ENCODE measurements around the gene CAMTA2.

The CAMTA2 gene

DNA sequence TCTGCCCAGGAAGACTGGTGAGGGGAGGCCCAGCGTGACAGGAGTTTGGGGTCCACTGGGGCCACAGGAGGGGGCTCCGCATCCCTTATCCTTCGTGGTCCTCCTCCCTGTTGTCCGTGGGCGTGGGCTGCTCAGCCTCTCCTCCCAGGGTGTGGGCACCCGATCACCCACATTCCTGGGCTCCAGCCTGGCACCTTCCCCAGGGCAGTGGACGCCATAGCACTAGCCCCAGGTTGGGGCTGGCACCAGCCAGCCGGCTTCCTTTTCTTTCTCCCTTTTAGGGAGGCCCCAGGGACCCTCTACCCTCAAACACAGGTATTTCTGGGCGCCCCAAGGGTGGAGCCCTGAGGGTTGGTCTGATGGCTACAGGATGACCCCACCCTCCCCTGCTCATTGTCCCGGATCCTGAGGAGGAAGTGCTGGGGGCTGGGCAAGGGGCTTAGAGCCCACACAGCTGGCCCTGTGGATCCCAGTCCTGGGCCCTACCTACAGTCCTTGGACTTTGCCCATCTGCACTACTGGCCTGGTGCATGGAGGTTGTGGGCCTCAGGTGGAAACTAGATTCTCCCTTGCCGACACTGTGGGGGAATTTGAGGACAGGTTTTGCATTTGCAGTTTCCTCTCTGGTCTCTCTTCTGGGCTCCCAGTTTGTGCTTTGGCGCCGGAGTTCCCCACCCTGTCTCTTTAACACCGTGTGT, 11.4 kb upstream of the CAMTA2 start:
- DNase-seq, result no peak

DNA sequence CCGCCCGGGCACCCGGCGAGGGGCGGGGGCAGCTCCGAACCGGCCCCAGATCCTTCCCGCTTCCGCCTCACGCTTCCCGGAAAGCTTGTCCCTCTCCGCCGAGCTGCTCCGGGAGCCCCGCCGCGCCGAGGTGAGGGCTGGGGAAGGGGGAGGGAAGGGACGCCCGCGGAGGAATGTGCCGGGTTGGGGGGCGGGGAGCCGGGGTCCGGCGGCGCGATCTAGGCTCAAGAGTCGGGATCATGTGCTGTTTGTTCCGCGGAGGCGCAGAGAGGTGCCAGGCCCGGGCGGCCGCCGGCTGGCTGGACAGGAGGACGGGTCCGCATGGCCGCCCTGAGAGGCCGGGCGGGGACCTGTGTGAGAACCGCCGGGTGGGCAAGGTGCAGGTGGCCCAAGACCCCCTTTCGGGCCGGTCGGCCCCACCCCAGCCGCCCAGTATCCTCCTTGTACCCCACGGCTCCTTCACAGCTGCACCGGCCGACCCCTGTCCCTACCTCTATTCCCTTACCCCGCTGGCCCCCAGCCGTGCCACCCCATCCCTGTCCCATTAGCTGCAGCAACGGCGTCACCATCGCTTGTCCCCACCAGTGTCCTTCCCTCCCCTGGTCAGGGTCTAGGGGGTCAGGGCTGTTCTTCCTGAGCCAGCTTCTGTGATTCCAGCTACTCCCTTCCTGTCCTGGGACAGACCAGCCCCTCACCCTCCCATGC, 10.7 kb upstream of the CAMTA2 start:
- no peak for DNase-seq

DNA sequence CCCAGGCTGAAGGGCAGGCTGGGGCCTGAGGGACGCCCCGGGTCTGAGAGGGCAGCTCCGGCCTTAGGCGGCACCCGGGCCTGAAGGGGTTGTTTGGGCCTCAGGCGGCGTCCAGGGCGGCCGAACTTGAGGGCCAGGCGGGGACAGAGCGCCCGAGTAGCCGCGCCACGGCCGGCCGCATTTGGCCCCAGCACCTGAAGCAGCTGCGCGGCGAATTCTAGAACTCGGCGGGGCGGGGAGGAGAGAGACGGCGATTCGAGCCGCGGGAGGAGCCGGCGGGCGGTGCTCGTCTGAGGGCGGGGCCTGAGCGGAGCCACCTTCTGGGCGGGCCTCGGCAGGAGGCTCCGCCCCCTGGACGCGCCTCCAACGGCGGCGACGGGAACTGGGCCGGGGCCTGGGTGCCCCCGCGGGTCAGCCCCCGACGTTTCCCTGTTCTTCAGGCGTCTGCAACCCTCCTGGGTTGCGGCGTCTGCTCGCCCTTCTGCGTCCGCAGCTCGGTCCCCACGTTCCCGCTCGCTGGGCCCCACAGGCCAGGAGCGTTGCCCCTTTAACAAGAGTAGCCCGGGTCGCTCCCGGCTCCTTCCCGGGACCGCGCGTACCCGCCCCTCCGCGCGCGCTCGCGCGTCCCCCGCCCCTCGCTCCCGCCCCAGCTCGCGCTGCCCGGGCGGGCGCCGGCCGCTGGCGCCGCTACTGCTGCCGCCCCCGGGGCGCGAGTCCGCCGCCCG, 10.0 kb upstream of the CAMTA2 start, which contains the start of the genes INCA1 and KIF1C:
TSS of gene INCA1 (minus strand) at position 221 of the 725 bp plus-strand sequence. CDS start 3,085 bp downstream, outside the sequence.
TSS of gene KIF1C (plus strand) at position 649 of the 725 bp plus-strand sequence. CDS start 2,297 bp downstream, outside the sequence.
- peak; percentile 86 for DNase-seq

DNA sequence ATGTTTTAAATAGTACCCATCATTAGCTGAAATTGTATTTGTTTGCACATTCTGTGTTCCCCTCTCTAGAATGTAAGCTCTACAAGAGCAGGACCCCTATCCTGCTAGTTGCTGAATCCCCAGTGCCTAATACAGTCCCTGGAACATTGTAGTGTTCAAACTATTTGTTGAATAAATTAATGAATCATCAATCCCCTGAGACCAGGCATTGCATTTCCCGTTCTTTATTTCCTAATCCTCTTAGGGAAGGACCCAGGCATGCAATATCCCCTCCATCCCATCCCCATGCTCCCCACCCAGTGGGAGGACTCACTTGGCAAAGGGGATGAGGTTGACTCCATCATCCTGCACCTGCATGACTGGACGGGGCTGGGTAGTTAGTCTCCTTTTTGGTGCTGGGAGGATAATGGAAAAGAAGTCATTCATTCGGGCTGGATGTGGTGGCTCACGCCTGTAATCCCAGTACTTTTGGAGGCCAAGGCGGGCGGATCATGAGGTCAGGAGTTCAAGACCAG, 6.7 kb upstream of the CAMTA2 start:
- no peak for DNase-seq

DNA sequence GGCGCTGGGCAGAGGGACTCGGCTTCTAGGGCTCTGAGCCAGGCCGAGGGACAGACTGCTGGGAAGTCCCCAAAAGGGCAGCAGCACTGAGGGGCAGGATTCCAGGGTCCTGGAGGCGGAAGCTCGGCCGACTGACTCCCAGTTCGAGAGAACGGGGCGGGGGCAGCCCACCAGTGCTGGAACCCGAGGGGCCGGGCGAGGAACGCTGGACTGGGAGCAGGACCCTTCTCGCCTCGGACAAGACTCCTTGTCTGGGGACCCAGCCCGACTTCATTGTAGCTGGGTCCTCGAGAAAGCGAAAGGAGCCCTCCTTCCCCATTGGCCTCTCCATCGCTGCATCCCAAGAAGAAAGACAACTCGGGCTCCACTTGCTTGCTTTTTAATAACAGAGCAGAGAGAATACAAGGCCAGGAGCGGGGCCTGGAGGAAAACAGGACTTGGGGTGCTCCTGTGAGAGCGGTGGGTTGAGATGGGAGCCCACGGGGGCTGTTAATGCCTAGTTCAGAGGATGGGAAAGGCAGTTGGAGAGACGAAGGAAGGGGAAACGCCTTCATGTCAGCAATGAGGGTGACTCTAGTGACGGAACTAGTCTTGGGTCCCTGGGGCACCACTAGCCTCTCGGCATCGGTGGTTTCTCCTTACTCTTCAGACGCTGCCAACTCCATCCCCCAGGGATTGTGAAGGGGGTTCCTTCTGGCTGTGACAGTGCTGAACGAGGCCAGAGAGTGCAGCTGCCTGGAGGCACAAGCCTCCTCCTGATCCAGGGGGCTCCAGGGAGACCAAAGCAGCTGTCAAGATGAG, 492 bp upstream of the CAMTA2 start:
- DNase-seq, result no peak

DNA sequence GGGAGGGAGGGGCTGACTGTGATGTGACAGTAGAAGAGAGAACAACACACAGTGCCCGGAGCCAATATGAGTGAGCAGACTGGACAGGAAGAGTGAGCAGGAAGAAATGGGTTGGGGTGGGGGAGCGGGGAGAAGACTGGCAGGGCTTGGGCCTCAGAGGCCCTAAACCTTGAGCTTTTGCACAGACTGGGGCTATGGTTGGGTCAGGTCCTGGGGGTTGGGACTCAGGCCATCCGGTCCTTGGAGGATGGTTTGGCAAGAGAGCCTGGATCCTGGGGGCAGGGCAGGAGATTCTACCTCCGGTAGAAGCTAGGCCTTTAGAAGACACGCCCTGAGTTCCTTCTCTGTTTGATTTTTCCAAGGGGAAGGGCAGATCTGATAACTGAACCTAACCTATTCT, 1.1 kb downstream of the CAMTA2 start:
- no peak for DNase-seq

DNA sequence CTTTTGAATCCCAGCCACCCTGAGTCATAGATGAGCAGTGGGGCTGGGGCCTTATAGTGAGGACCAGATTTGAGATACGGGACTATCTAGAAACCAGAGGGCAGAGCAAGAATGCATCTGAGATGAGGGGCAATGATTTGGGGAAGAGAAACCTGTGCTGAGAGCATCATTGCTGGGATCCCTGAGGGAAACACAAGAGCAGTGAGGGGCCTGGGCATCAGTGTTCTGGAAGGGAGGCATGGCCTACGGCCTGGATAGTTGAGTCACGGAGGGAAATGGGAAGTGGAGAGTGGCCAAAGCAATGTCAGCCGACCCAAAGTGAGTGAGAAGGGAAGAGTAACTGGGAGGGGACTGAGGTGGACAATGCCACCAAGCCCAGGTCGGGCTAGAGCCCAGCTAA, 5.2 kb downstream of the CAMTA2 start:
- no peak for DNase-seq

DNA sequence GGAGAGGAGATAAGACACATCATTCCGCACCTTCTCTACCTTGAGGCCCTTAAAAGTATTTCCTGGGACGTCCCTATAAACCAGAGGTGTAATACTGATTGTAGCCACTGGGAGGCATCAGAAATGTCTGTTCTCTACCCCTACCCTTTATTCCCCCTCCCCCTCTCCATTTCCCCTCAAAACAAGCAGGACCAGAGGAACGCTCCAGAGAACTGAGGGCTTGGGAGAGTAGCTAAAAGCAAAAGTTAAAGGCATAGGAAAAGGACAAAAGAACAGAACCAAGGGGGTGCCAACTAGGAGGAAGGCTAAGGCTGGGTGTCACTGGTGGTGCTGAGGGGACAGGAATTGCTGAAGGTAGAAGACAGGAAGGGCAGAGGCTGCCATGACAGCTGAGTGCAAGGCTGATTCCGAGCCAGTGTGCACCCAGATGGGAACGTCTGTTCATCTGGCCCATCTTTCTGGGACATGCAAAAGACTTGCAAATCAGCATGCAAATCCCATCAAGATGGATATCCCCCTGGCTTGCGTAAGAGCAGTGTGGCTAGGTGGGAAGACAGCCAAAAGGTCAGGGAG, 6.7 kb downstream of the CAMTA2 start:
- peak; percentile 33 for DNase-seq

DNA sequence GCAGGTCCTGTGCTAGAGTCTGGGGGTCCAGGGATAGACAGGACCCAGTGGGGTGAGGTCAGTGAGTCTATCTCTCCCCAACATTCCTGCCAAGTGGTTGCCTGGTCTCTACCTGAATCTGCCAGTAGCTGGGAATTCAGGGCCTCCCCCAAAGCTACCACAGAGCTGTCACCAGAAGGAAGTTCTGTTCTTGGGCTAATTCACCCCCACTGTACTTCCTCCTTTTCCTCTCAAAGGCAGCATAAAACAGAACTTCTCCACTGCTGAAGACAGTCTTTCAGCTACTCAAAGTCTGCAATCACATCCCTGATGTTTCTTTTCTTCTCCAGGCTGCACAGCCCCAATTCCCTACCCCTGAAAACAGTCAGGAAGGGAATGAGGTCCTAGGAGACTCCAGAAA, 8.7 kb downstream of the CAMTA2 start:
- no peak for DNase-seq

DNA sequence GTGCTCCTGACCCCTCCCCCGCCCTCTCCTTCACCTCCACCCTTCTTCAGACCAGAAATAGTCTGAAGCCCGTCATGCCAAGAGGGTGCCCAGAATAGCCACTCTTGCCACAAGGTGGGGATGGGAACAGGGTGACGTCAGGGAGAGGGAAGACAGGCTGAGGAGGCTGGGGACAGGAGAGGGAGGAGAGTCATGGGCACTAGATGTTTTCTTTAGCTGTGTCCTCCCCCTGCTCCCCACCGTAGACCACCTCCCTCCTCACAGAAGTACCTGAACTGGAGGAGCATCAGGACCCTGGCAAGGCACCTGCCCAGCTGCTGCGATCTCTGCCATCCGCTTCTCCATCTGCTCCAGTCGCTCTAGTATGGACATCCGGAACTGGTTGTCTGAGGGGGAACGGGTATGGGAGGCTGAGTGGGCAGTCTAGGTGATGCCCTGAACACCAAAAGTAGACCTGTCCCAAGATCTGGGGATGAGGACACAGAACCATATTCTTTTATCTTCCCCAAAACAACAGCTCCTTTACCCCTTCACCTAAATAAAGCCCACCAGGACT, 13.3 kb downstream of the CAMTA2 start:
- DNase-seq, result no peak

DNA sequence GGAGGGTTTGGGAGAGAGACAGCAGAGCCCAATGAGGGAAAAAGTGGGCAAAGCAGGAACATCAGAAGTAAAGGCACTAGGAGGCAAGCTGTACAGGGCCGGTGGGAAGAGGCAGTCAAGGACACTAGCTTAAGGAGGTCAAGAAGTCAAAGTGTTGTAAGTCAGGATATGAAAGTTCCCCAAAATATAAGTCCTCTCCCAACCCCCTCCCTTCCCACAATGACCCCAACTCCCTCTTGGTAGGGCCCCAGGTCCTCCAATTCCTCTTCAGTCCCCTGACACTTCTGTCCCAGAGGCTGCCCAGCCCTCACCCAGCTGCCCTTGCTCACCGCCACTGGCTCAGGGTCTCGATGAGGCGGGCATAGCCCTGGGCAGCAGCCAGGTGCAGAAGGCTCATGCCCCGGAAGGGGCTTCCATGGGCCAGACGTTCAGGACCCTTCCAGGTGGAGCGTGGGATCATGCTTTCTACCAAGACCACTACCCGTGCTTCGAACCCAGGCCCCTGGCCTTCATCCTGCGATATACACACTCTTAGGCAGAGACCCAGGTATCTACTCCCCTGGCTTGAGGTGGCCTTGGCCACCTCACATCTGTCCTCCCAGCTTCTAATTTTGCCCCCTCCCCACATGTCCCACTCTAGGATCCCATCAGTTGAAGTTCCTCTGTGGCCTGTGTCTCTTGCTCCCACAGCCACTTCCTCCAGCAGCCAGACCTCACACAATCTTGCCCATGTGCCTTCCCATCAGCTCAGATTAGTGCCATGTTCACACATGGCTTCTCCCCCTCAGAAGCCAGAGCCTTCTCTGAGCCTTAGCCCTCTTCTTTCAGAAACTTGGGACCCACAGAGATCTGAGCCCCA, 14.0 kb downstream of the CAMTA2 start:
- no peak for DNase-seq

DNA sequence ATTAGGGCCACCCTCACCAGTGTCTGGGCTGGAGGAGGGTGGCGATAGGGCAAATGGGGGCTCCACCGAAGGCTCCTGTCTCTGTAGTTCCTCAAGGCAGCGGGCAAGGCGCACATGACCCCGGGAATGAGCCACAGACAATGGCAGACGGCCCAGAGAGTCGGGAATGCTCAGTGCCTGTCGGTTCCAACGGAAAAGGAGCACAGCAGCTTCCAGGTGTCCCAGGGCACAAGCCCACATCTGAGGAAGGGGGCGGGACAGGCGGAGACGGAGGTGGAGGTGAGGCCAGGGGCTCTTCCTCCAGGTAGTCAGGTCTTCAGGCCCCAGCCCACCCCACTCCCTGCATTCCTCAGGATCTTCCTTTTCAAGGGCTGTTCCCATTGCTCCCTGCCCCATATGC, 14.7 kb downstream of the CAMTA2 start:
- DNase-seq, result no peak

DNA sequence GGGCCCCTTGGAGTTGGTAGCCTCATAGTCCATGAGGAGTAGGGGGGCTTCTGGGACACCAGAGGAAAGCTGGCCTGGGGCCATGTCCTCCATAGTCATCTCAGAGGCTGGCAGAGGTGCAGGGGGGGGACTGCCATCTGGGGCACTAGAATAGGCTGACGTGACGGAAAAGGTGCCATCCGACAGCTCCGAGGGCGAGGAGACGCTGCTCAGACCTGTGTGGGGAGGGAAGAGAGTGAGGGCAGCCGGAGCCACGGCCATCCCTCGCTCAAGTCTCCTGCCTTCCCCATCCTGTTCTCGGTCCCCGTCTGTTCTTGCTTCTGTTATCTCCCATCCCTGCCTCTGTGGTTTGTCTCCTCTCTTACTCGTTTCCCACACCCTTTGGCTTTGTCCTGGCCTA, 15.2 kb downstream of the CAMTA2 start:
- DNase-seq, result no peak

DNA sequence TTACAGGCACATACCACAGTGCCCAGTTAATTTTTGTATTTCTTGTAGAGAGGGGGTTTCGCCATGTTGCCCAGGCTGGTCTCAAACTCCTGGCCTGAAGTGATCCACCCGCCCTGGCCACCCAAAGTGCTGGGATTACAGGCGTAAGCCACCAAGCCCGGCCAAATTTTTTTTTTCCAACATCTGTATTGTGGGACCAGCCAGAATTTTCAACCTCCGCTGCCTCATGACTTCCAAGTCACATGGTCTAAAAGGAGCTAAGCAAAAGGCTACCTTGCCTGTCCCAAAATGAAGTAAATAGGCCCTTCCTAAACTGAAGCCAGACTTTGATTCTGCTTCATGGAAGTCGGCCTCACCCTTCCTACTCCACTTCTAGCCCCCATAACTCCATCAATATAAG, 15.6 kb downstream of the CAMTA2 start:
- no peak for DNase-seq

DNA sequence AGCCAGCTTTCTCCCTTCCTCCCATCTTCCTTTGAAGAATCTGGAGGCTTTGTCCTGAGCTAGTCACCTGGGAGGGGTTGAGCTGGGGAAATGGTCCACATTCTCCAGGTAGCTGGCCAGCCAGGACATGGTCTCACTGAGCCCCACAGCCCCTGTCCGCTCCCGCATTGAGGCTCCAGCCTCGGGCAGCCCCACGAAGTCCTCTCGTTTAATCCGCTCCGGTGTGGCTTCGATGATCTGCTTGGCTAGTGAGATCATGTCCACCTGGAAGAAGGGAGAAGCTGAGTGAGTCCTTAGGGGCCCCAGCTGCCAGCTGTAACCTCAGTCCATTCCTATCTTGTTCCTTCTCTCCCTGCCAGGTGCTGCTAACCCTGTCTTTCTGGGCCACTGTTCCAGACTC, 17.2 kb downstream of the CAMTA2 start:
- no peak for DNase-seq

DNA sequence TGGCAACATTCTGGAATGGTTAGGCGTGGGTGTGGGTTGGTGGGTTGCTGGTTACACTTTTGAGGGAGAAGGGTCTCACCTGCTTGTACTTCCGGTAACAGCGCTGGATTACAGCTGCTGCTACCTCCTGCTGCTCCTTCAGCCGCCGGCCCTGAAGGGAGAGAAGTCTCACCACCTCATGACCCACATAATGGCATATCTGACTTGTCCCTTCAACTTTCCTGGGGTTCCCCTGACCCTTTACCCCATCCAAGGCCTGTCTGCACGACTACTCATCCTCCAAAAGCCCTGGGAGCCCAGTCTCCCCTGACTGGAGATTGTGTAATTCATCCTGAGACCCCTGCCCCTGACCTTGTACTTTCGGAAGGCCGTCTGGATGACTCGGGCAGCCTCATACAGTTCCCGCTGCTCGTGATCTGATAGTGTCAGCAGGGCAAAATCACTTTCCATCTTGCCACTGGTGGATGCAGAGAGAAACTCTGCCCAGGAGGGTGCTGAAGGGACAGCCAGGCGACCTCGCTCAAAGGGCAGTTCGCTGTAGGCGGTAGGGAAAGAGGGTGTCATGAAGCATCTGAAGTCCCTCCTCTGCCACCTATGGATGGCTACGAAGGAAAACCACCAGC, 17.8 kb downstream of the CAMTA2 start:
- no peak for DNase-seq

DNA sequence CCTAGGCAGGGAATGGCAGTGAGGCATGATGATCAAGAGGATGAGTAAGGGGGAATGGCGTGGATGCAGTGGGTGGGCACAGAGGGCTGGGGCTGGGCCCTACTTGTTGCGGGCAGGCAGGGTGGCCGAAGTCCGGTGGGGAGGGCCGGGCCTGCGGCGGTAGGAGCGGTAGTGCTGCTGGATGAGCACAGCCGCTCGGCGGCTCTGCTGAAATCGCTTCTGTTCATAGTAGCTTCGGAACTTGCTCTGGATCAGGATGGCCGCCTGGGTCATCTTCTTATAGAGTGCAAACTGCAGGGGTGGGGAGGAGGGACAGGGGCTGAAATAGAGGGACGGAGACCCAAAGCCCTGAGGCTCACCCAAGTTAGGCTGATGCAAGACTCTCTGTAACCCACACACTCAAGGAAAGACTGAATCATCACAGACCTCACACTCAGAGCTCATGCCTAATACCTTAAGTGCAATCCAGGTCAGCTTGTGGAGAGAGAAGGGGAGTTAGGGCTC, 18.4 kb downstream of the CAMTA2 start:
- no peak for DNase-seq

DNA sequence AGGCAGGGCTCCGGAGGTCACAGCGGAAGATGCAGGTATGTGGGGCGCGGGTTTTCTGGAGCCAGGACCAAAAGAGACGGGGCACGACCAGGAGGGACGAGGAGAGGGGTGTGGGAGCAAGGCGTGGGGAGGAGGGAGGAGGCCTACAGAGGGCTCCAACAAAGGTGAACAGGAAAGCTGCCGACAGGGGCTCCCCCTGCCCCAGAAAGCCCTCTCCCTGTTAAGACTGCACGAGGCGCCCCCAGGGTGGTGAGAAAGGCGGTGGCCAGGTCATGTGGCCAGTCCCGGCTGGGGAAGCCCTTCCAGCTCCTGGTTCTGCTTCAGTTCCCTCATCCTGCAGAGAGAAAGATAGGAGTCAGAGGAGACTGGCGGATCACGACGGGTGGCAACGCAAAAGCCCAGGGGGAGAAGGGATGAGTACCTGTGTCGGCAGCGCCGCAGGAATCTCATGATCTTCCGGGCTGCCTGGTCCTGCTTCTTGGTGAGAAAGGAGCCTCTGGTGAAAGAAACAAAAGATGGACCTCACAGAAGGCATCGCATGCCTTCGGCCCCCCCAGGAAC, 18.9 kb downstream of the CAMTA2 start:
- DNase-seq, result no peak

DNA sequence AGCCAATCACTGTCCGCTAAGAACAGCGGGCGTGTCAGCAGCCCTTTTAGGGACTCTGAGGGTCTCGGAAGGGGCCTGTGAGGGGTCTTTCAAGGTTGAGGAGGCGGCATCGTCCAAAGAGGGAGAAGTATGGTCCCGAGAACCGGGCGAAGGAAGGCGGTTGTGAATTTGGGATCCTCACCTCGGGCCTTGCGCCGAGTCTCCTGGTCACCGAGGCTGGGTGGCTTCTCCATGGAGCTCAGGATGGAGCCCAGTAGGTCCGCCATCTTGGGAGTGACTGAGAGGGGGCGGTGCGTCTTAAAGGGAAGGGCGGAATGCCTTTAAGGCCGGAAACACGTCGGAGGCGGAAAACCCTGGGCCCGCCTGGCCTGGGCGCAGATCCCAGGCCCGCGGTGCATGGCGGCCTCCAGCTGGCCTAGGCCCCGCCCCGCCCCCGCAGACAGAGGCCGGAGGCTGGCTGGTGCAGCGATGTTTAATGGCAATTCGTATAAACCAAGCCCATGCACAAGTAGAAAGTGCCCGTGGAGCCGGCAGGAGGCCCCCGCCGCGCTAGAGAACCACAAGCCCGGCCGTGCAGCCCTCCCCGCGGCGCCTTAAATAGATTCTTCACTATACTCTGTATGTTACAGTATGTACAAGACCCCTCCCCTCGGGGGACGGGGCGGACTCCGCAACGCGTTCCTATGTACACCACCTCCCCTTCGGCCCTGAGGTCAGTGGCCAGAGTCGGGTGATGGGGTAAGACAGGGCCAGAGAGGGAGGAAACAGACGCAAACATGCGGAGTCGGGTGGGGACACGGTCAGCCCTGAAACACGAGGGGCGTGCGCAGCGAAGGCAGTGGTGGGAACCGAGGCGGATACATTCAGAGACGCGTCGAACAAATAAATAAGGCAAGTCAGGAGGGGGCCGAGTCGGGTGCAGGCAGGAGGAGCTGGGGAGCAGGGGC, 19.7 kb downstream of the CAMTA2 start, which contains the start of gene SPAG7:
TSS of gene SPAG7 (minus strand) at position 279 of the 947 bp plus-strand sequence. CDS start at position 266, 13 bp downstream.
- DNase-seq, result peak; percentile 97

All from SHP77 treated with DMSO at 0.1 percent for 48 hours (cell line).